ENCODE measurements around the gene PNKP.

Gene PNKP

DNA sequence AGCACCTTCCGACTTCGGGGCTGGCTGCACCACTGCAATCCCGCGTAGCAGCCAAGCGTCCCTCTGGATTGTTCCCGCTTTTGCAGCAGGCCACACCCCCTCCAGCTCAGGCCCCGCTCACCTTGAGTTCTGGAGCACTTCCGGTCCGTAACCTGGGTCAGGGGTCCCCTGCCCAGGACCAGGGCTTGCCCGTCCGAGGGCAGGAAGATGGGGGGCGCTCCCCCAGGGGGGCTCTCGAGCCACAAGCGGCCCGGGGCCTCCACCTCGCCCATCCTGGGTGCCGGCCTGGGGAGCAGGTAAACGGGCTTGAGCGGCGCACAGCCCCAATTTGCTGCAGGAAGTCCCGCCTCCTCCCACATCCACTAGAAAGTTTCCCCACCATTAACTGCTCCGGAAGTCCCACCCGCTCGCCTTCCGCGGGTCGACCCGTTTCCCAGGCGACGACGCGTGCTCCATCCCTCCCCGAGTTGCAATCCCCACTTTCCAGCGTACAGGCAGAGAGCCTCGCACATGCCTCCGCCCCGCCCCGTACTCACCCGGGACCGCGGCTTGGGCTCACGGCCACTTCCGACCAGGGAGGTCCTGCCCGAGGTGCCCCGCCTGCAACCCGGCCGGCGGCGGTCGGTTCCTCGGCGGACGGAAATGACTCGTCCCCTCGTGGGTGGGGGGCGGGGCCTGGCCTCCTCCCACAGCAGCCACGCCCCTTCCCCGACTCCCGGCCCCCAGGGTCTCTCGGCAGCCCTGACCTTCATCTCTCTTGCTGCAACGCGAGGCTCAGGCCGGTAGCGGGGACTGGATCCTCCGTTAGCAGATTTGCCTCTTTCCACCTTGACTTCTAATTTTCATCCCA lies at the start of gene PNKP:
TSS of gene PNKP (minus strand) at position 644 of the 850 bp plus-strand sequence. CDS start at position 272, 372 bp downstream.
- DNase-seq = peak; percentile 96

DNA sequence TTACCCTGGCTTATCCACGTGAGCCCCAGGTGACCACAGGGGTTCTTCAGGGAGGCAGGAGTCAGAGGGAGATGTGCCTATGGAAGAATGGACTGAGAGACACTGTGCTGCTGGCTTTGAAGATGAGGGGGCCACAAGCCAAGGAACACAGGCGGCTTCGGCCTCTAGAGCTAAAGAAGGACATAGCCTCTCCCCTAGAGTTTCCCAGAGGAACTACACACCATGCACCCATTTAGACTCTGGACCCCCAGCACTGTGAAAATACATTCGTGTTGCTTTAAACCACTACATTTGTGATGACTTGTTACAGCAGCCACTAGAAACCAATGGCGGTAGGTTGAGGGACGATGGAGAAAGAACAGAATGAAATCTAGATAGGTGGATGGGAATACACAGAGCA lies 47.9 kb upstream of the PNKP start:
- DNase-seq = no peak

DNA sequence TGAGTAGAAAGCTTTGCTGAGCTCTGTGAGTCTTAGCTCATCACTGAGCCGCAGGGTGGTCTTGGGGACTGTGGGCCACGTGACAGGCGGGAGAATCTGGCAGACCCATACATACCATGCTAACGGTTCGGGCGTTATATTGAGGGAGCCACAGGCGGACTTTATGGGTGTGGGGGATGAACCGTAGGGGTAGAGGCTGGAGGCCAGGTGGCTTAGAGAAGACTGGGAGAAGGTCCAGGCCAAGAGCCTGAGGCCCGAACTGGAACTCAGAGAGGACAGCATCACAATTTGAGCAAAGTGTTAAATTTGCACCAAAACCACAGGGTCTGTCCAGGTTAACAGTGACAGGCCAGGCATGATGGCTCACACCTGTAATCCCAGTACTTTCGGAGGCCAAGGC lies 46.3 kb upstream of the PNKP start:
- no peak for DNase-seq

DNA sequence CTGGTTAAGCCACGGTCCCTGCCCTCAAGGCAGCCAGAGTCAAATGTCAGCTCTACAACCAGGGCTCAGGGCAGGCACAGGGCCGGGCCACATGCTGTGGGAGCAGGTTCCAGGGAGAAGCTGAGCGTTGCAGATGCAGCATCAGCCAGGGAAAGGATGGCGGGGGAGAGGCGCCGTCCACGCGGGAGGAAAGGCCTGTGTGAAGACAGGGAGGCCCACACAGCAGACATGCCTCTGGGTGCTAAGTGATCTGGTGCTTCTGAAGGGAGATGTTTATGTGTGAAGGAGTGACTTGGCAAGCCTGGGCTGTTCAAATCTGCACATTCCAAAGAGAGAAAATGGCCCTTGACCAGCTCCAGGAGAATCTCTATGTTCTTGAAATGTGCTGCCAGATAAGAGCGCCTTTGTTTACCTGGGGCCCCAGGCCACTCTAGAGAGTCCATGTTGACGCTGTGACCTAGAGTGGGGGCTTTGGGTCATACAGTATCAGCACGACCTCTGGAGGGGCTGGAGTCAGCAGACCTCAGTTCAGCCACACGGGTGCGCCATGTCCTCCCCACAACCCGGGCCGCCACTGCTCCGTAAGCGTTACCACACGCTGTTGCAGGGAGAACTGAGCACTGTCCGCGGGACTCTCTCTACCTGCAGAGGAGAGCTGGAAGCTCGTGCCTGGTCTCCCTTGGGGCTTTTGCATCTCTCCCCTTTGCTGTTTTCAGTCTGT lies 45.7 kb upstream of the PNKP start:
- DNase-seq = no peak

DNA sequence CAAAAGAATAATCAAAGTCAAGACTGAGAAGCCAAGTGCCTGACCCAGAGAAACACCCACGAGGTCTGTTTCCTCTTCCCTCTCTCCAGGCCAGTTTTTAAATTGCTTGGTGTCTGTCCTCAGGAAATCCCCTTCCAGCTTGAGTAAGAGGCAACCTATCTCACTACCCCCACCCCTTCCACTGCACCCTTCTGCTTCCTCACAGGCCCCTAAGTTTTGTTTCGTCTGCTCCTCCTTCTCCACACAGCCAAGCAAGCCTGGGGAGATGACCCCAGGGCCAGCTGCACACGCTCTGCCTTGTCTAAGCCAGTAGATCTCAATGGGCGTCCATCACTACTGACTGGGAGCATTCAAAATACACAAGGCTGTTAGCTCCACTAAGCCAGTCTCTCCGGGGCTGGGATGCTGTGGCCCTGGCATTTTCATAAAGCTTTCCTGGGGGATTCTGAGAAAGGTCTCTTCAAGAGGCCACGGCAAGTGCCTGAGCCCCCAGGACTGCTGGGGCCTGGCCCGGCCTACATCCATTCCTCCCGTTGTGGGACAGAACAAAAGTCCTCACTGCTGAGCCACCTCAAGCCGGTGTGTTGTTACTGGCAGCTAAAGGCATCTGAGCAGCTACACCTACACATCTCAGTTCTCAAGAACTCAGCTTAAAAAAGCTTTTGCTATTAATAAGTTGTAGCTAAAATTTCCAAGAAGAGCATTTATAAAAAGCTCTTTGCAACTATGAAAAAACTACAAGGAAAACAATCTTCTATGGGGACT lies 44.2 kb upstream of the PNKP start:
- no peak for DNase-seq

DNA sequence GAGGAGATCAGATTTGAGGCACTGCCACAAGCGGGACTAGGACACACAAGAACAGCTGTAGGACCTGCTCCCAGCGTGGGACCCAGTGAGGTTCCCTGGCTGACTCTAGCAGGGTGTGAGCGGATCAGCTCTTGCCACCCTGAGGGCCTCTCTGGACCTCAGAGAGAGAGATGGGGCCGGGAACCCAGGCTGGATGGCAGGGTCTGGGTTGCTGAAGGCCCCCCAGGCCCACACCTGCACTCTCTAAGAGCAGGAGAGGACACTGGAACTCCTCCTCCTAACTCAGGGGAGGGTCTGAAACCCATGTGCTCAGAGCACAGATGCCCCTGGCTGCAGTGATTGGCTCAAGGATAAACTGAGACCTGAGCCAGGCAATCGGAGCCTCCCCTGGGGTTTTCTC lies 42.8 kb upstream of the PNKP start:
- DNase-seq = no peak

DNA sequence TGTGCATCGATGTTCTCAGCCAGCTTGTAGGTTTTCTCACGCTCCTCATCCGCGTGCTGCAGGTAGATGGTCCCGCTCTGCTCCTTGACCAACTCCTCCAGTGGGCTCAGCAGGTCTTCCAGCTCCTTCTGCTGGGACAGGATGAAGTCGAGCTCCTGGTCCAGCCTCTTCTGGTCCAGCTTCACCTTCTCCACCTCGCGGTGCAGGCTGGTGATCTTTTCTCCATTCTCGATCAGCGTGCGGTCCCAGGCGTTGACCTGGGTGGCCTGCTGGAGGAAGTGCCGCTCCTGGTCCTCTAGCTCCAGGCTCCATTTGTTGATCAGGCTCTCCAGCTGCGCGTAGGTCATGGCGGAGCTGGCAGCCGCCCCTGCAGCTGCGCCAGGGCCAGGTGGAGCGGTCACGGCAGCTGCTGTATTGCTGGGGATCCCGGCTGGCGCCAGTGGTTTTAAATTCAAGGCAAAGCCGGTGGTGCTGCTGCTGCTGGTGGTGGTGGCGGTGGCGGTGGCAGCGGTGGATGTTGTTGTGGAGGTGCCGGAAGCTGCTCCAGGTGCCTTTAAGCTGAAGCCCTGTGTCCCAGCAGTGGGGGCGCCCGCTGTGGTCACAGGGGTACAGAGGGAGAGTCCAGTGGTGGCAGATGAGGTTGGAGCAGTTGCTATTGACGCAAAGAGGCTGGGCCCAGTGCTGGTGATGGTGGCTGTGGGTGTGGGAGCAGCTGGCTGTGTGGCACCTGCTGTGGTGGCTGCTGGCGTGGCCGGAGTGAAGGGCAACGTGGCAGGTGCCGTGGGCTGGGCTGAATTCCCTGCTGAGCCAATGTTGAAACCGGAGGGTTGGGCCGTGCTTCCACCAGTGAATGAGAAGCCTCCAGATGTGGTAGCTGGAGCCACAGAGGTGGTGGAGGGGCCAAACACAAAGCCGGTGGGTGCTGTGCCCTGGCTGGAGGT lies 41.4 kb upstream of the PNKP start:
- DNase-seq = no peak

DNA sequence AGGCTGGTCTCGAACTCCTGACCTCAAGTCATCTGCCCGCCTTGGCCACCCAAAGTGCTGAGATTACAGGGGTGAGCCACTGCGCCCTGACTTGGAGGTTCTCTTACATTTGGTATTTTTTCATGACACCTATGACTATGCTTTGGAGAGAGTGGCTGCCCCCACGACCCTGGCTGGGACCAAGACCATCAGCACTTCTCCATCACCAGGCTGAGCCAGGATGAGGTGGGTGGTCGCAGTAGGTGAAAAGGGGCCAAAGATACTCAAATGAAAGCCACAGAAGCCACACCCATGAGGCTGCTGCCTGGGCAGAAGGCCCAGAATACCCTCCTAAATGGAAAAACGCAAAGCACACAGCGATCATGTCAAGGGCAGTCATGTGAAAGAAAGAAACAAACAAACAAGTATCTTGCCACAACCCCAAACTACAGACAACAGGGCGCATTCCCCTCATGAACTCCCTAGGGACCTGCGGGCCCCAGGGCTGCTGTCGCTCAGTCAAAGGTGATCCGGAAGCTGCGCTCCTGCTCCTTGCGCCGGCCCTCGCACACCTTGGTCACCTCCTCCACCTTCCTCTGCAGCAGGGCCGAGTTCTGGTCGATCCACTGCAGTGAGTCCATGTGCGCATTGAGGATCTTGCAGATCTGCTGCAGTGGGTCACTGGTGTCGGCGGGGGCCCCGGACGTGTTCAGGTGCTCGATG lies 40.5 kb upstream of the PNKP start:
- DNase-seq = no peak

DNA sequence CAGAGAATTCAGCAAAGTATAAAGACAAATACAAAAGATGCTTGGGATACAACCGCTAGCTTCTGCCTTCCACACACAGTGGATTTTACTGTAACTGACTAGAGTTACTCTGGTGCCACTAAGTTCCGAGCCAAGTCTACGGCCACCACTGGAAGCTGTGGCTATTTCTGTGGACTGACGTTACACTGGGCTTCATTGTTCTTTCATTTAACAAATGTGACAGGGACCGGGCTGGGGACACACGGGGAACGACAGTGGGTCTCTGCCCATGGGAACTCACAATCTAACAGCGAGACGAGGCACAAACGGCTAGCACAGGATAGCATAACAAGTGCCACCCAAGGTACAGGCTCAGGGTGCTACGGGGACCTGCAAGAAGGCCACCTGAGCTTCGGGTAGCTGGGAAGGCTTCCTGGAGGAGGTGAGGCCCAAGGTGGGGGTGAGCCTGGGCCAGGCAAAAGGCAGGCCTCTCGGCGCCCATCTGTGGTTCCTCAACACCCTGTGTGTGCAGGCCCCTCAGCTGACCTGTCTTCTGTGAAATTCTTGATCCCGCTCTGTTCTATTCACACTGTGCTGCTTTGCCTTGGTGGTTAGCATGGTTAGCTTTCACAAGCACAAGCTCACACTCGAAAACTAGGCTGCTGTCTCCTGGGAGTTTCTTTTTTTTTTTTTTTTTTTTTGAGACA lies 39.6 kb upstream of the PNKP start:
- DNase-seq = no peak

DNA sequence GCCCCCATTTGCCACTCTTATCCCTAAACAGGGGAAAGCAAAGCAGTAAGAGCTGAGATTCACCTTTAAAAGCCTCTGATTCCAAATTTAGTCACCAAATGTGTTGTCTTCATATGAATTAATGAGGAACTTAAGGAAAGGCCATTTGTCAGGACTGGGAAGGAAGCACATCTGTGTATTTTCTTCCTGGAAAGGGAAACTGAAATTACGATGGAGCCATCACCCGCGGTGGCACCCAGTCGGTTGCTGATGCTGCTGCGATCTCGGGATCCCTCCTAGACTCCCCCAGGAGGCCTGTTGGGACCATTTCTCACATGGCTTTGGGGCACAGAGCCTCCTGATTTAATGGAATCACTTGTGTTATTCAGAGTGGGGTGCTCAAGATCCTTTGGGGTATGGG lies 36.8 kb upstream of the PNKP start:
- no peak for DNase-seq

DNA sequence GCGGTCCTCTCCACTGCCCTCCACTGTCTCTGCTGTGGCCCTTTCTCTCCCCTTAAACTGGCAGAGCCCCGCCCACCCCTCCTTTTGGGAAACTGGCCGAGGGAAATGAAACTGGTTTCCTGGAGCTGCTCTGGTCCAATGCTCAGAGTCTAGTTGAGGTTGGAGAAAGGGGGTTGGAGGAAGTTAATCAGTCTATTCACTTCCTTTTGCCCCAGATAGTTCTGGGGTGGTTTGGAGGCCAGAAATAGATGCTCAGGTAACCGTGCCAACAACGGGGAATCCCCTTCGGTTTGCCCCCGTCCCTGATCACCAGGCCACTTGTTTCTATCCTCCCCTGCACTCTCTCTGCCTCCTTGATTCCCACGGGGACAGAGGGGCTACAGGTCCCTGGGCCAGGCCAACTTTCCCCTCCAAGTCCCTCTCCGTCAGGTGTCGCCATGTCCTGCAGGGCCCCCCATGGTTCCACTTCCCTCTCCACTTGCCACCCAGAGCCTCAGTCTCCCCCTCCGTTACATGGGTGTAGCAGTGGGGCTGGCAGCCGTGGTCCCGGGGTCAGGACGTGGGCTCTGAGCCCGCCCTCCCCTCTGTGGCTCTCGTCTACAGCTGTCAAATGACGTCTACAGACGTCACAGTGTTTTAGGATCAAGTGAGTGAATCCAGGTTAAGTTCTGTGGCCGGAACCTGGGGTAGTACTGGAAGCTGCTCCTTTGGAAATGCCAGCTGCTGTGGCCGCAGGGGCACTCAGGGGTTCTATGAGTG lies 29.7 kb upstream of the PNKP start, which contains the start of gene IL4I1:
TSS of gene IL4I1 (minus strand) at position 25 of the 759 bp plus-strand sequence. CDS start 727 bp downstream, outside the sequence.
- DNase-seq = no peak

DNA sequence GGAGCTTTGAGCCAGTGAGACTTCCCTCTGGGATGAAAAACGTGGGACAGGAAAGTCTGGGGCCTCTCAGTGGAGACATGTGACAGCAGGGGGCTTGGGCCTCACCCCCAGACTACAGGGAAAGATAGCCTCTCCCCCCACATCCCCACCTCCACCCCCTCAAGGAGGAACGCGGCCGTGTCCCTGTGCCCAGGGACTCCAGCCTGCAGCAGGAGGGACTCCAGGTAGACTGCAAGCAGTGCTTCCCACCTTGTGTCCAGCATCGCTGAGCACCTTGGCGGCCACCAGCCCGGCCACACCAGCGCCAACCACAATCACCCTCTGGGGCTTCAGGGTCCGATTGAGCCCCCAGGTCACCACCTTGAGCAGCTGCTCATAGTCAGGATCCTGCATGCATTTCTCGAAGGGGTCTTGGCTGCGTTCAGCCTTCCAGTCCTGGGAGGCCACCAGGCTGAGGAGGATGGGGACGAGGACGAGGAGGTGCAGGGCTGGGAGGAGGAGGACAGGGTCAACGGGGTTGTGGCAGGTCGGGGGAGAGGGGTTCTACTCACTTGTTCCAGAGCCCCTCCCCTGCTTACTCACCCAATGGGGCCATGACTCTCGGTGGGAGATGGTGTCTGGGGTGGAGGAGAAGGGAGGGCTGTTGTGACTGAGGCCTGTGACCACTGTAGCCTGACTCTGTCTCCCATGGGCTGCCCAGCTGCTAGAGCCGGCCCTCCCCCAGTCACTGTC lies 28.4 kb upstream of the PNKP start:
- no peak for DNase-seq

DNA sequence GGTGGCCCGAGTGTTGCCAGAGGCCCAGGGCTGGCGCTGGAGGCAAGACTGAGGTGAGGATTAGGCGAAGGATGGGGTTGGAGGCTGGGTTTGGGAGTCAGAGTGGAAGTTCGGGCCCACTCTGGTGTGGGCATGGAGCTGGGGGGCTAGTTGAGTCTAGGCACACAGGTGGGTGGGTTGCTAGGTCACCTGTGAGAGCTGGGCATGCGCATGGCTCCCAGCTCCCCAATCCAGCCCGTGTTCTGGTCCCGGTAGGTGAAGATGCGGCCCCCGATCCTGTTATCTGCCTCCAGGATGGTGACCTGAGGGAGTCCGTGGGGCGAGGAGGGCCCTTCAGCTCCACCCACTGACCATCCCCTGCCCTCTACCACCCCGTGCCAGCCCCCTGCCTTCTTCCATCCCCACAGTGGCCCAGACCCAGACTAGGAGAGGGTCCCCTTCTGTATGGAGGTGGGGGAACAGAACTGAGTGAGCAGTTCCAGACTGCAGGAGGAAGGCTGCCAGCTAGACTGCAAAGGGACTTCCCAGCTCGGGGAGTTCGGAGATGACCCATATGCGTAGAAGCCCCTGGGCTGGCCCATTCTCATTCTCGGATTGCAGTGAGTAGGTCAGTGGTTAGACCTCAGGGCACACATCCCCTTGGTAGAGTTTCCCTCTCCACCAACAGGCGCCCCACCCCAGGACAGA lies 27.6 kb upstream of the PNKP start:
- DNase-seq = no peak

DNA sequence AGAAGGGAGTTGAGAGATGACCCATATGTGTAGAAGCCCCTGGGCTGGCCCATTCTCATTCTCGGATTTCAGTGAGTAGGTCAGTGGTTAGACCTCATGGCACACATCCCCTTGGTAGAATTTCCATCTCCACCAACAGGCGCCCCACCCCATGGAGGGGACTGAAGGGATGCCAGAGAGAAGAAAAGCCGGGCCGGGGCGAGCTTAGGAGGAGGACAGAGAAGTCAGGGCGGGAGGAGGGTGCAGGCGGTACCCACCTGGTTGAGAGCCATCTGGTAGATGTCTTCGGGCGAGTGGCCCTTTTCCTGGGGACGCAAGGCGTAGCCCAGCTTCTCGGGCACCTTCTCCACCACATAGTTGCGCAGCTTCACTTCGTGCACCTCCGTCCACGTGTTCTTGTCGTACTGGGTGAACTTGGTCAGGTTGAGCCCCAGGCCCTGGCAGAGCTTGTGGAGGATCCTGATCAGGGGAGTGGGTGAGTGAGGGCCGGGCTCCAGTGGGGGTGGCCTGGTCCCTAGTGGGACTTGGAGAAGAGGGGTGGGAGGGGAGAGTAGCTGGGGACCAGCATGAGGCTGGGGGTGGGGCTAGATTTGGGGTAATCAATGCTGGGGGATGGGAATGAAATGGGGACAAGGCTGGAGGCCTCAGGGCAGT lies 26.8 kb upstream of the PNKP start:
- DNase-seq = no peak

DNA sequence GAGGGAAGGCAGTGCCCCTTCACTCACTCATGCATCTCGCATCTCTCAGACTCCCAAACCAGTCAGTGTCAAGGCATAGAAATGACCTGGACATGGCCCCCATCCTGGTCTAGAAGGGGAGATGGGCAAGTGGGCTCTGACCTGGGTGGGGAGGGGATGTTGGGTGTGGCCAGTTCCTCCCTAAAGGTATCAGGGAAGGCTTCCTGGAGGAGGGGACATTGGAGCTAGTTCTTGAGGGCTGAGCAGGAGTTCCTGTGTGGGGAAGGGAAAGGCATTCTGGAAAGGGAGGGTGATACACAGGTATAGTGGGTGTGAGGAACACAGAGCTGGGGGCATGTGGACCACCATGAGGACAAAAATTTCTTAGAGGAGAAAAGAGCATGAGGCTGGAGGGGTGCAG lies 25.3 kb upstream of the PNKP start:
- no peak for DNase-seq

DNA sequence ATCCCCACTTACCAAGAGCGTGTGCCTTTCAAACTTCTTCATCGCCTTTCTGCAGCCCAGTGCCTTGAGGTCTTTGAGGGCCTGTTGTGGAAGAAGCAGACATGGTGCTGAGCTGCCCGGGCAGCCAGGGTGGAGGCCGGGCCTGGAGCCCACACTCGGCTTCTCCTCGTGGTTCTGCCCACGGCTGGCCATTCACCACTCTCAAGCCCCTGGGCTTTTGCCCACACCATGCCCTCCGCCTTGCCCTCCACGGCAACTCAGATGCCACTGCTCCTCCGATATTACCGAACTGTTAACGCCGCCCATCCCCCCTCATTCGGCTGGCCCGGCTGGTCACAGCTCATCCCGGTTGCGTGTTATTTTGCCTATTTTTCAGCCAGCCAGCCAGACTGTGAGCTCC lies 24.0 kb upstream of the PNKP start:
- no peak for DNase-seq

DNA sequence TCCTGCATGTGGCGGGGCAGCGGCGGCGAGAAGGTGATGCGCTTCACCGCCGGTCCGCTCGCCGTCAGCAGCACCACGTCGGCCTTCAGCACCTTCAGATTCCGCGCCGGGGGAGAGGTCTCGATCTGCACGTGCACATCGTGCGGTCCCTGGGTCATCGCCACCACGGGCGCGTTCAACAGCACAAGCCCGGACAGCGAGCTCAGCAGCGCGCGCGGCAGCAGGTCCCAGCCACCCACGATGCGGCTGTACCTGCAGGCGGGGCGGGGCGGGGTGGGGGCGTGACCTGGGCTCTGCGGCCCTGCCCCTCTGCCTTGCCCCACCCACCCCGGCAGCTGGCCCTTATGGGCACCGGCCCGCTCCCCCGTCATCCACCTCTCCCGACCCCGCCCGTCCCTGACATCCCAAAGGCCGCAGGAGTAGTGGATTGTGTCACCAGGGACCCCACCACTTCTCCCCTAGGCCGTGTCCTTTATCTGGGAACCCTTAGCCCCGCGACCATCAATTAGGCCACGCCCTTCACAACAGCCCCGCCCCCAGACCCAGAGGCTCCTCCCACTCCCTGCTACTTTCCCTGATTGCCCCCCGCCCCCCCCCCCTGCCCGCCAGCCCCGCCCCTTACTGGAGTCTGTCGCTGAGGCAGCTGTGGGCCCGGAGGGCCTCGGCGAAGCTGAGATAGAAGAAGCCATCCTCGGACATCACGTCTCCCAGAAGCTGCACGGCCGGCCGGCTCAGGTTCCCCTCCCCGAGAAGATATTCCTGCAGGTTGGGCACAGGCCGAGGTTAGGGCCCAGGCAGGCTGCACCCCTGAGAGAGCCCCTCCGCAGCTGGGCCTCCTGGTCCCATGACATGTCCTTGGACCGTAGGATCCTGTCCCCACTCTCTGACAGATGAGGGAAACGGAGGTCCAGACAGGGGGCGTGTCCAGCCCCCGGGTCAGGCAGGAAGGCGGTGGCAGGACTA lies 23.3 kb upstream of the PNKP start:
- peak; percentile 68 for DNase-seq
